Liver (tissue), 9 donors: ENCODE measurements around the gene ENG. TPM values are rescaled to one million over a fixed set of nuclear protein-coding genes. Genes with fewer than 3 reads are reported as not detected.

Experiments used
- DNase-seq: peaks from one replicate; pipeline ENCODE4 v3.0.0-alpha.2; 2017; ENCODE audit warnings: low spot score
- H3K27ac ChIP-seq, 2 donors: one replicate each; pipeline ENCODE4 v1.7.0; 2013; ENCODE audit warnings: inconsistent platforms in 2 of 2, low read length in 2 of 2, control low read depth in 1 of 2, low read depth in 1 of 2, mild to moderate bottlenecking in 1 of 2
- H3K27me3 ChIP-seq, 4 donors: one replicate each; pipeline versions ENCODE4 v1.6.1 to v1.7.0; 2013; ENCODE audit warnings: low read length in 3 of 4, inconsistent platforms in 1 of 4, mild to moderate bottlenecking in 1 of 4, moderate library complexity in 1 of 4; ENCODE audit not compliant: control insufficient read depth in 4 of 4, insufficient read depth in 4 of 4
- H3K36me3 ChIP-seq, 4 donors: one replicate each; pipeline versions ENCODE4 v1.6.1 to v1.7.0; 2013; ENCODE audit warnings: low read length in 3 of 4, mild to moderate bottlenecking in 3 of 4, low read depth in 1 of 4, moderate library complexity in 1 of 4; ENCODE audit not compliant: control insufficient read depth in 4 of 4, insufficient read depth in 3 of 4
- H3K4me1 ChIP-seq, 4 donors: one replicate each; pipeline versions ENCODE4 v1.6.1 to v1.7.0; 2013; ENCODE audit warnings: low read length in 3 of 4, mild to moderate bottlenecking in 3 of 4, moderate library complexity in 1 of 4; ENCODE audit not compliant: control insufficient read depth in 4 of 4, insufficient read depth in 4 of 4
- H3K4me3 ChIP-seq, 3 donors: one replicate each; pipeline versions ENCODE4 v1.6.1 to v1.7.0; 2013; ENCODE audit warnings: low read length in 3 of 3, control low read depth in 1 of 3, low read depth in 1 of 3, mild to moderate bottlenecking in 1 of 3
- H3K9ac ChIP-seq, 2 donors: one replicate each; pipeline ENCODE4 v1.7.0; 2013; ENCODE audit warnings: low read length in 2 of 2, mild to moderate bottlenecking in 2 of 2, moderate library complexity in 2 of 2, control low read depth in 1 of 2, low read depth in 1 of 2
- H3K9me3 ChIP-seq, 4 donors: one replicate each; pipeline versions ENCODE4 v1.6.1 to v1.7.0; 2013; ENCODE audit warnings: low read length in 3 of 4; ENCODE audit not compliant: control insufficient read depth in 4 of 4
- CTCF ChIP-seq: fragments of 150-350 bp; IDR thresholded peaks from 2 replicates; pipeline ENCODE4 v1.5.1; 2017; ENCODE audit warnings: improper control_type of control experiment, low read depth, low read length; ENCODE audit not compliant: missing input control
- EGR1 ChIP-seq, 2 donors: IDR thresholded peaks; 2 replicates each; pipeline ENCODE4 v1.6.1; 2016 to 2018; ENCODE audit warnings: antibody characterized with exemption in 2 of 2, low read depth in 2 of 2
- FOXA1 ChIP-seq: IDR thresholded peaks from 2 replicates; pipeline ENCODE4 v1.6.1; 2016; ENCODE audit warnings: antibody characterized with exemption
- FOXA2 ChIP-seq: IDR thresholded peaks from 2 replicates; pipeline ENCODE4 v1.6.1; 2016; ENCODE audit warnings: antibody characterized with exemption
- GABPA ChIP-seq, 2 donors: IDR thresholded peaks in 1 of 2; conservative IDR thresholded peaks in 1 of 2; 2 replicates each; pipeline ENCODE4 v1.6.1; 2016; ENCODE audit warnings: antibody characterized with exemption in 2 of 2, mild to moderate bottlenecking in 1 of 2, moderate library complexity in 1 of 2
- HNF4A ChIP-seq, 2 donors: conservative IDR thresholded peaks; 2 replicates each; pipeline ENCODE4 v1.6.1; 2016; ENCODE audit warnings: antibody characterized with exemption in 2 of 2, mild to moderate bottlenecking in 2 of 2
- HNF4G ChIP-seq: IDR thresholded peaks from 2 replicates; pipeline ENCODE4 v1.6.1; 2016; ENCODE audit warnings: antibody characterized with exemption
- JUND ChIP-seq, 2 donors: IDR thresholded peaks; 2 replicates each; pipeline ENCODE4 v1.6.1; 2016; ENCODE audit warnings: antibody characterized with exemption in 2 of 2
- NR2F2 ChIP-seq: IDR thresholded peaks from 2 replicates; pipeline ENCODE4 v1.6.1; 2016; ENCODE audit warnings: antibody characterized with exemption
- RAD21 ChIP-seq, 2 donors: IDR thresholded peaks; 2 replicates each; pipeline ENCODE4 v1.6.1; 2016; ENCODE audit warnings: antibody characterized with exemption in 2 of 2, mild to moderate bottlenecking in 2 of 2
- RXRA ChIP-seq, 2 donors: IDR thresholded peaks; 2 replicates each; pipeline ENCODE4 v1.6.1; 2017 to 2018; ENCODE audit warnings: antibody characterized with exemption in 2 of 2, mild to moderate bottlenecking in 1 of 2
- SP1 ChIP-seq: IDR thresholded peaks from 2 replicates; pipeline ENCODE4 v1.6.1; 2018; ENCODE audit warnings: antibody characterized with exemption, mild to moderate bottlenecking
- TAF1 ChIP-seq: conservative IDR thresholded peaks from 2 replicates; pipeline ENCODE4 v1.6.1; 2016; ENCODE audit warnings: antibody characterized with exemption, mild to moderate bottlenecking
- YY1 ChIP-seq: IDR thresholded peaks from 2 replicates; pipeline ENCODE4 v1.6.1; 2016; ENCODE audit warnings: antibody characterized with exemption, mild to moderate bottlenecking
- WGBS: extraction: QIAGEN DNeasy Blood & Tissue Kit; methylation state at CpG from one replicate; pipeline ENCODE4 v1.1.7; 2013; 5-methylcytosine and 5-hydroxymethylcytosine counted together
- polyA plus RNA-seq, 2 donors: library from polyadenylated mRNA; stranded (reverse) in 1 of 2; unstranded in 1 of 2; fragments of 200-250 nt in 1 of 2; fragments of >200 nt in 1 of 2; fragmentation: Nextera tagmentation in 1 of 2; extraction: Ambion mirVana in 1 of 2; gene quantifications; one replicate each; pipeline versions ENCODE4 v1.2.1 to v1.2.3, GENCODE V29; 2013 to 2015
- total RNA-seq, 2 donors: library from RNA; depleted of rRNA; stranded (reverse); fragments of >200 nt; gene quantifications; one replicate each; pipeline ENCODE4 v1.2.3, GENCODE V29; 2014
- TF ChIP-seq, protein P1 (sequence below): IDR thresholded peaks from 2 replicates; pipeline ENCODE4 v1.6.1; 2016; ENCODE audit warnings: antibody characterized with exemption, mild to moderate bottlenecking
- TF ChIP-seq, protein P2 (sequence below): IDR thresholded peaks from 2 replicates; pipeline ENCODE4 v1.6.1; 2016; ENCODE audit warnings: antibody characterized with exemption
- TF ChIP-seq, protein P3 (sequence below): IDR thresholded peaks from 2 replicates; pipeline ENCODE4 v1.6.1; 2016; ENCODE audit warnings: antibody characterized with exemption
- TF ChIP-seq, protein P4 (sequence below): IDR thresholded peaks from 2 replicates; pipeline ENCODE4 v1.6.1; 2016; ENCODE audit warnings: antibody characterized with exemption
- donor health status: healthy.
- donor health status: healthy.
- donor health status: healthy.
- donor health status: healthy.
- donor health status: healthy.

Gene ENG
- total and polyA plus RNA-seq, 4 donors = 12.8 to 91.3 (median 24.2) TPM

GRCh38 chr9:127892831-127893230, 38.4 kb upstream of the ENG start:
- H3K4me3 ChIP-seq = no peak overlapping the region
- WGBS = 83% methylated on average over 6 of the region's 6 CpGs
- H3K27ac ChIP-seq = no peak overlapping the region
- peaks cover 0 to 18% (median 17%) of the 10 kb centered on the region in 4 donors for H3K4me1 ChIP-seq
- H3K27me3 ChIP-seq = no peaks in the 10 kb centered on the region
- DNase-seq = no peak
- H3K9me3 ChIP-seq = peaks cover 0 to 6% (median 5%) of the 10 kb centered on the region in 4 donors
- TF ChIP-seq TAF1 = no peak
- TF ChIP-seq, protein P1, sequence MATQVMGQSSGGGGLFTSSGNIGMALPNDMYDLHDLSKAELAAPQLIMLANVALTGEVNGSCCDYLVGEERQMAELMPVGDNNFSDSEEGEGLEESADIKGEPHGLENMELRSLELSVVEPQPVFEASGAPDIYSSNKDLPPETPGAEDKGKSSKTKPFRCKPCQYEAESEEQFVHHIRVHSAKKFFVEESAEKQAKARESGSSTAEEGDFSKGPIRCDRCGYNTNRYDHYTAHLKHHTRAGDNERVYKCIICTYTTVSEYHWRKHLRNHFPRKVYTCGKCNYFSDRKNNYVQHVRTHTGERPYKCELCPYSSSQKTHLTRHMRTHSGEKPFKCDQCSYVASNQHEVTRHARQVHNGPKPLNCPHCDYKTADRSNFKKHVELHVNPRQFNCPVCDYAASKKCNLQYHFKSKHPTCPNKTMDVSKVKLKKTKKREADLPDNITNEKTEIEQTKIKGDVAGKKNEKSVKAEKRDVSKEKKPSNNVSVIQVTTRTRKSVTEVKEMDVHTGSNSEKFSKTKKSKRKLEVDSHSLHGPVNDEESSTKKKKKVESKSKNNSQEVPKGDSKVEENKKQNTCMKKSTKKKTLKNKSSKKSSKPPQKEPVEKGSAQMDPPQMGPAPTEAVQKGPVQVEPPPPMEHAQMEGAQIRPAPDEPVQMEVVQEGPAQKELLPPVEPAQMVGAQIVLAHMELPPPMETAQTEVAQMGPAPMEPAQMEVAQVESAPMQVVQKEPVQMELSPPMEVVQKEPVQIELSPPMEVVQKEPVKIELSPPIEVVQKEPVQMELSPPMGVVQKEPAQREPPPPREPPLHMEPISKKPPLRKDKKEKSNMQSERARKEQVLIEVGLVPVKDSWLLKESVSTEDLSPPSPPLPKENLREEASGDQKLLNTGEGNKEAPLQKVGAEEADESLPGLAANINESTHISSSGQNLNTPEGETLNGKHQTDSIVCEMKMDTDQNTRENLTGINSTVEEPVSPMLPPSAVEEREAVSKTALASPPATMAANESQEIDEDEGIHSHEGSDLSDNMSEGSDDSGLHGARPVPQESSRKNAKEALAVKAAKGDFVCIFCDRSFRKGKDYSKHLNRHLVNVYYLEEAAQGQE = no peak
- no peak for TF ChIP-seq HNF4A (conservative IDR thresholded peaks at IDR 0.05)
- TF ChIP-seq GABPA (IDR thresholded peaks at IDR 0.05 in 1 of 2, conservative IDR thresholded peaks at IDR 0.05 in 1 of 2) = no peak
- TF ChIP-seq, protein P2, sequence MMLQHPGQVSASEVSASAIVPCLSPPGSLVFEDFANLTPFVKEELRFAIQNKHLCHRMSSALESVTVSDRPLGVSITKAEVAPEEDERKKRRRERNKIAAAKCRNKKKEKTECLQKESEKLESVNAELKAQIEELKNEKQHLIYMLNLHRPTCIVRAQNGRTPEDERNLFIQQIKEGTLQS = no peak
- no peak for TF ChIP-seq JUND (IDR thresholded peaks at IDR 0.05)
- no peak for TF ChIP-seq HNF4G
- TF ChIP-seq SP1 = no peak
- TF ChIP-seq, protein P3, sequence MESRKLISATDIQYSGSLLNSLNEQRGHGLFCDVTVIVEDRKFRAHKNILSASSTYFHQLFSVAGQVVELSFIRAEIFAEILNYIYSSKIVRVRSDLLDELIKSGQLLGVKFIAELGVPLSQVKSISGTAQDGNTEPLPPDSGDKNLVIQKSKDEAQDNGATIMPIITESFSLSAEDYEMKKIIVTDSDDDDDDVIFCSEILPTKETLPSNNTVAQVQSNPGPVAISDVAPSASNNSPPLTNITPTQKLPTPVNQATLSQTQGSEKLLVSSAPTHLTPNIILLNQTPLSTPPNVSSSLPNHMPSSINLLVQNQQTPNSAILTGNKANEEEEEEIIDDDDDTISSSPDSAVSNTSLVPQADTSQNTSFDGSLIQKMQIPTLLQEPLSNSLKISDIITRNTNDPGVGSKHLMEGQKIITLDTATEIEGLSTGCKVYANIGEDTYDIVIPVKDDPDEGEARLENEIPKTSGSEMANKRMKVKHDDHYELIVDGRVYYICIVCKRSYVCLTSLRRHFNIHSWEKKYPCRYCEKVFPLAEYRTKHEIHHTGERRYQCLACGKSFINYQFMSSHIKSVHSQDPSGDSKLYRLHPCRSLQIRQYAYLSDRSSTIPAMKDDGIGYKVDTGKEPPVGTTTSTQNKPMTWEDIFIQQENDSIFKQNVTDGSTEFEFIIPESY = no peak
- no peak for TF ChIP-seq EGR1 (IDR thresholded peaks at IDR 0.05; ENCODE audit: low read depth in 2 of 2)
- no peak for TF ChIP-seq RXRA (IDR thresholded peaks at IDR 0.05)
- TF ChIP-seq, protein P4, sequence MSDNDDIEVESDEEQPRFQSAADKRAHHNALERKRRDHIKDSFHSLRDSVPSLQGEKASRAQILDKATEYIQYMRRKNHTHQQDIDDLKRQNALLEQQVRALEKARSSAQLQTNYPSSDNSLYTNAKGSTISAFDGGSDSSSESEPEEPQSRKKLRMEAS = no peak
- no peak for TF ChIP-seq YY1
- TF ChIP-seq CTCF = no peak
- no peak for TF ChIP-seq FOXA2
- no peak for TF ChIP-seq NR2F2
- TF ChIP-seq FOXA1 = no peak
- no peak overlapping the region for H3K9ac ChIP-seq
- peaks cover 25 to 55% (median 38%) of the 10 kb centered on the region in 4 donors for H3K36me3 ChIP-seq

- Histone ChIP-seq H3K36me3 (peaks cover 30 to 64% (median 49%) of the 10 kb centered on the region in 4 donors), H3K4me1 (no peaks in the 10 kb centered on the region)
- 97% methylated on average over 3 of the region's 3 CpGs for WGBS
- TF ChIP-seq SP1 = no peak
- TF ChIP-seq HNF4A (conservative IDR thresholded peaks at IDR 0.05) = no peak
- TF ChIP-seq, protein P2 = no peak
- TF ChIP-seq YY1 = no peak
- TF ChIP-seq, protein P1 = no peak
- TF ChIP-seq CTCF = no peak
- TF ChIP-seq RAD21 (IDR thresholded peaks at IDR 0.05) = no peak
- TF ChIP-seq, protein P4 = no peak
These were observed 35.6 kb upstream of the ENG start for GRCh38 chr9:127890053-127890452.

More at GRCh38 chr9:127890053-127890452, 35.6 kb upstream of the ENG start:
- DNase-seq = no peak
- Histone ChIP-seq H3K27ac (no peak overlapping the region), H3K9me3 (peaks cover 0 to 6% (median 5%) of the 10 kb centered on the region in 4 donors), H3K4me3 (no peak overlapping the region), H3K9ac (no peak overlapping the region), H3K27me3 (no peaks in the 10 kb centered on the region)
